ENCODE measurements around the gene VSTM4. TPM values are rescaled to one million over a fixed set of nuclear protein-coding genes. Genes with fewer than 3 reads are reported as not detected.

Gene VSTM4
- total and polyA plus RNA-seq, 2 experiments from 2014 or later: 0.21 to 0.66 TPM

GRCh38 chr10:49052069-49052468, 63.3 kb downstream of the VSTM4 start:
- H3K27me3 Mint-ChIP-seq (ENCODE audit: insufficient read depth, low read depth, poor library complexity): peaks cover 2% of the 10 kb centered on the region
- Histone ChIP-seq H3F3A (replicated peaks; ENCODE audit: low read depth) (no peaks in the 10 kb centered on the region), H3K36me3 (ENCODE audit: insufficient read depth) (no peaks in the 10 kb centered on the region), H3K4me1 (ENCODE audit: insufficient read depth) (no peaks in the 10 kb centered on the region; the same call in 1 of the 2 replicates), H3K27me3 (ENCODE audit: insufficient read depth) (no peaks in the 10 kb centered on the region), H3K79me2 (replicated peaks; ENCODE audit: insufficient read depth) (no peaks in the 10 kb centered on the region), H2AFZ (no peak overlapping the region), H3K4me3 (no peak overlapping the region), H3K9me2 (ENCODE audit: insufficient read depth) (no peaks in the 10 kb centered on the region), H3K4me2 (no peak overlapping the region), H3K27ac (ENCODE audit: low read depth) (no peak overlapping the region), H4K20me1 (replicated peaks; ENCODE audit: insufficient read depth) (no peaks in the 10 kb centered on the region)
- H3K4me3 Mint-ChIP-seq: no peak overlapping the region
- no peaks in the 10 kb centered on the region for H3K36me3 Mint-ChIP-seq (ENCODE audit: low read depth)
- no peak for DNase-seq (ENCODE audit: low spot score)
- ATAC-seq: no peak
- no peaks in the 10 kb centered on the region; the same call in 2 of the 3 replicates for H3K9me3 Mint-ChIP-seq
- H3K27ac Mint-ChIP-seq: no peak overlapping the region
- H3K4me1 Mint-ChIP-seq: peaks cover 8% of the 10 kb centered on the region; the same call in 2 of the 3 replicates
- TF ChIP-seq ETS1 (IDR thresholded peaks at IDR 0.05) (no peak), EZH2phosphoT487 (IDR thresholded peaks at IDR 0.05; ENCODE audit: unreplicated experiment) (no peak), ZNF462 (CRISPR knock-in tag; IDR thresholded peaks at IDR 0.05) (no peak), REST (IDR thresholded peaks at IDR 0.05; ENCODE audit: unreplicated experiment) (no peak), STAT1 (IDR thresholded peaks at IDR 0.05; ENCODE audit: unreplicated experiment) (no peak), NANOG (IDR thresholded peaks at IDR 0.05; ENCODE audit: borderline replicate concordance) (no peak), CREB1 (CRISPR knock-in tag; IDR thresholded peaks at IDR 0.05; ENCODE audit: low read depth) (no peak), POLR2AphosphoS5 (IDR thresholded peaks at IDR 0.05; ENCODE audit: low read depth) (no peak)

Data from GM23338 (cell line).